Liver (tissue), 3 donors: ENCODE measurements around the gene MEG3.

Source experiments
- ATF3 ChIP-seq: IDR thresholded peaks from 2 replicates; pipeline ENCODE4 v1.6.1; 2016; ENCODE audit warnings: antibody characterized with exemption
- CTCF ChIP-seq: fragments of 150-350 bp; IDR thresholded peaks from 2 replicates; pipeline ENCODE4 v1.5.1; 2017; ENCODE audit warnings: improper control_type of control experiment, low read depth, low read length; ENCODE audit not compliant: missing input control
- EGR1 ChIP-seq, 2 donors: IDR thresholded peaks; 2 replicates each; pipeline ENCODE4 v1.6.1; 2016 to 2018; ENCODE audit warnings: antibody characterized with exemption in 2 of 2, low read depth in 2 of 2
- HNF4A ChIP-seq, 2 donors: conservative IDR thresholded peaks; 2 replicates each; pipeline ENCODE4 v1.6.1; 2016; ENCODE audit warnings: antibody characterized with exemption in 2 of 2, mild to moderate bottlenecking in 2 of 2
- HNF4G ChIP-seq: IDR thresholded peaks from 2 replicates; pipeline ENCODE4 v1.6.1; 2016; ENCODE audit warnings: antibody characterized with exemption
- JUND ChIP-seq, 2 donors: IDR thresholded peaks; 2 replicates each; pipeline ENCODE4 v1.6.1; 2016; ENCODE audit warnings: antibody characterized with exemption in 2 of 2
- RAD21 ChIP-seq, 2 donors: IDR thresholded peaks; 2 replicates each; pipeline ENCODE4 v1.6.1; 2016; ENCODE audit warnings: antibody characterized with exemption in 2 of 2, mild to moderate bottlenecking in 2 of 2
- REST ChIP-seq: IDR thresholded peaks from 2 replicates; pipeline ENCODE4 v1.6.1; 2016; ENCODE audit warnings: antibody characterized with exemption, mild to moderate bottlenecking
- TAF1 ChIP-seq: conservative IDR thresholded peaks from 2 replicates; pipeline ENCODE4 v1.6.1; 2016; ENCODE audit warnings: antibody characterized with exemption, mild to moderate bottlenecking
- ZBTB33 ChIP-seq: IDR thresholded peaks from 2 replicates; pipeline ENCODE4 v1.6.1; 2016; ENCODE audit warnings: antibody characterized with exemption
- donor health status: healthy.
- donor health status: healthy.

GRCh38 chr14:100824091-100824551, 1.8 kb upstream of the MEG3 start:
- TF ChIP-seq CTCF (no peak), EGR1 (IDR thresholded peaks at IDR 0.05; ENCODE audit: low read depth in 2 of 2) (no peak), TAF1 (no peak), HNF4A (conservative IDR thresholded peaks at IDR 0.05) (no peak), ZBTB33 (no peak), REST (no peak), ATF3 (no peak), RAD21 (IDR thresholded peaks at IDR 0.05) (no peak), HNF4G (no peak), JUND (IDR thresholded peaks at IDR 0.05) (no peak)
